ENCODE results near the gene PLD5. TPM values are rescaled to one million over a fixed set of nuclear protein-coding genes. Genes with fewer than 3 reads are reported as not detected.

PLD5 gene
- total RNA-seq = 10 to 100 TPM in 1 of 2 donors, under 1 TPM in 1; 0.55 to 11.0 TPM
- polyA plus RNA-seq (ENCODE audit: insufficient read length in 6 of 6) = under 1 TPM; 0.24 to 0.67 (median 0.45) TPM
- long read RNA-seq, donor 1 = 0 reads
- long read RNA-seq, donor 2 = 0 reads
- long read RNA-seq, donor 3 = 0 reads
- long read RNA-seq, donor 4 = 0 reads
- long read RNA-seq, donor 5 = 0 reads
- long read RNA-seq, donor 6 = 0 reads
- long read RNA-seq, donor 7 = 0 reads
- long read RNA-seq, donor 8 = 0 reads
- long read RNA-seq, donor 9 = 0 reads
- long read RNA-seq, donor 10 = 0 reads
- long read RNA-seq, donor 11 = 0 reads
- long read RNA-seq, donor 12 = 0 reads

DNA sequence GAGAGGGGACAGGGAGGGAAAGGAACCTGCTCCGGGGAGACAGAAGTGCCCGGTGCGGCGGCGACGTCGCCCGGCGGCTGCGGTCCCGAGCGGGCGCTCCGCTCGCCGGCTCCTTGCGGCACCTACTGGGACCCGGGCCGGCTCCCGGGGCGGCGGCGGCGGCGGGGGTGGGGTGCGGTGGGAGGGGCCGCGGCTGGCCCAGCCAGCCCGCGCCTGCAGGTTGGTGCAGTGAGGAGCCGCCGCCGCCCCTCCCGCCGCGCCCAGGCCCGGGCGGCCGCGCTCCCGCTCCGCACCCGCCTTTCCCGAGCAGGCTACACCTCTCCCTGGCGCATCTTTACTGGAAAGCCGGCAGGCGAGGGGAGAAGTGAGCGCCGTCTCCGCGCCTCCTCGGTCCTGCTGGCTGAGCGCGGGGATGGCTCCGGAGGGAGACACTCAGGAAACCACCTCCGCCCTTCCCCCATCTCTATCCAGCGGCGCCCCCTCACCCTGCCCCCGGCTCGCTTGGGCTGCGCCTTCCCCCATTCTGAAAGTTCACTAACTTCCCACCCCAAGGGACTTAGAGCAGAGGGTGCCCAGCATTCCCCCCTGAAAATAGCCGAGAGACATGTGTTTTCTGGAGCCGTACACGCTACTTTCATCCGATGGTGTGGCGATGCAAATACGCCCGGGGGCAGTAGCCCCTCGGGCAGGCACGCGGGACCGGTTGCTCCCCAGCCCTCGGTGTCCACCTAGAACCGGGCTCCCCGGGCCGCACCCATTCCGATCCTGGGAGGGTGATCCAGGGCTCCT lies at the start of gene PLD5:
Gene PLD5, minus strand, starts transcription at position 127 of the 789 bp plus-strand sequence.
- Histone ChIP-seq H3K27ac (no peak within 1 kb of the TSS), H3K36me3 (no peaks in the 10 kb centered on the region), H3K27me3 (peaks cover 38 to 82% of the 10 kb centered on the region in 2 donors), H3K4me3 (peak within 1 kb of the TSS; percentile 21 to 27), H3K4me1 (peaks cover 3 to 13% of the 10 kb centered on the region in 2 donors), H3K9me3 (no peaks in the 10 kb centered on the region)
- ATAC-seq (peak; percentile 82), DNase-seq (peak in 2 of 4 donors; percentile 35 to 67)
- intact Hi-C loops (cut with DNase I) = no loop called here
- TF ChIP-seq, protein P1, sequence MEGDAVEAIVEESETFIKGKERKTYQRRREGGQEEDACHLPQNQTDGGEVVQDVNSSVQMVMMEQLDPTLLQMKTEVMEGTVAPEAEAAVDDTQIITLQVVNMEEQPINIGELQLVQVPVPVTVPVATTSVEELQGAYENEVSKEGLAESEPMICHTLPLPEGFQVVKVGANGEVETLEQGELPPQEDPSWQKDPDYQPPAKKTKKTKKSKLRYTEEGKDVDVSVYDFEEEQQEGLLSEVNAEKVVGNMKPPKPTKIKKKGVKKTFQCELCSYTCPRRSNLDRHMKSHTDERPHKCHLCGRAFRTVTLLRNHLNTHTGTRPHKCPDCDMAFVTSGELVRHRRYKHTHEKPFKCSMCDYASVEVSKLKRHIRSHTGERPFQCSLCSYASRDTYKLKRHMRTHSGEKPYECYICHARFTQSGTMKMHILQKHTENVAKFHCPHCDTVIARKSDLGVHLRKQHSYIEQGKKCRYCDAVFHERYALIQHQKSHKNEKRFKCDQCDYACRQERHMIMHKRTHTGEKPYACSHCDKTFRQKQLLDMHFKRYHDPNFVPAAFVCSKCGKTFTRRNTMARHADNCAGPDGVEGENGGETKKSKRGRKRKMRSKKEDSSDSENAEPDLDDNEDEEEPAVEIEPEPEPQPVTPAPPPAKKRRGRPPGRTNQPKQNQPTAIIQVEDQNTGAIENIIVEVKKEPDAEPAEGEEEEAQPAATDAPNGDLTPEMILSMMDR (IDR thresholded peaks at IDR 0.05) = no peak

DNA sequence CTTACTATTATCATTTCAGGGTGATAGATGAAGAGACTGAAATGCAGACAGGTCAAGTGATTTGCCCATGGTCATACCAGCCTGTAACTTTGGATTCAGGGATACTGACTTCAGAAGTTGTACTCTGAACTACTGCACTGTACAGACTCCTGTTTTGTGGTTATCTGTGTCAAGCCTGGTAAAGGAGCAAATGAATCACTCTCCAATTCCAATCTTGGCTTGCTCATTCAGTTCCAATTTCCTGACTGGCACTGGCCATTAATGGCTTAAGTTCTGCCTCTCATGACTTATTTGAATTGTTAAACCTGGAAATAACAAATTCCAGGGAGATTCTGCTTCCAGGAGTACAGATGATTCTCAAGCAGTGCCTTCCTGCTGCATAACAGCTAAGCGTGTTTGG lies 45.4 kb upstream of the PLD5 start:
- TF ChIP-seq, protein P1 (IDR thresholded peaks at IDR 0.05) = no peak
- intact Hi-C loops (cut with DNase I) = no loop called here

DNA sequence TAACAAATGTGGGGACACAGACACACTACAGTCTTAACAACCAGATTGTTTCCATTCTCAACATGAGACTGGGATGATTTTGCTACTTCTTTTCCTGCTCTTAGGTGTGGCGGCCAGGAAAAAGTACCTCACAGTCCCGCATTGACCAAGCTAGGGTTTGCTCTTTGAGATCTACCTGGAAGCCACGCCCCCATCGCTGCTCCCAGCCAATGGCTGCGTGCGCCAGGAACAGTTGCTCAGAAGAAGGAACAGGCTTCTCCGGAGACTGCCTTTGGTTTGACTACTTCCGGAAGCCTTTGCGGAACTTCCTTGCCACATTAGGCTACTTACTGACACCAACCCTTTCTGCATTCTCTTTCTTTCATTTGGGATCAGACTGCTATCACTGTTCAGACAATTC lies 44.2 kb upstream of the PLD5 start:
- no peaks in the 10 kb centered on the region for H3K36me3 ChIP-seq
- intact Hi-C loops (cut with DNase I) = no loop called here
- no peaks in the 10 kb centered on the region for H3K4me1 ChIP-seq
- no peaks in the 10 kb centered on the region for H3K27me3 ChIP-seq
- H3K27ac ChIP-seq = no peak overlapping the region
- no peak overlapping the region for H3K4me3 ChIP-seq
- ATAC-seq (no peak), DNase-seq (no peak)
- TF ChIP-seq, protein P1 (IDR thresholded peaks at IDR 0.05) = no peak
- no peaks in the 10 kb centered on the region for H3K9me3 ChIP-seq

More for the DNA sequence above, 45.4 kb upstream of the PLD5 start:
- ATAC-seq = no peak
- no peak overlapping the region for H3K4me3 ChIP-seq
- no peaks in the 10 kb centered on the region for H3K4me1 ChIP-seq
- DNase-seq = no peak
- H3K9me3 ChIP-seq = no peaks in the 10 kb centered on the region
- no peaks in the 10 kb centered on the region for H3K27me3 ChIP-seq
- no peak overlapping the region for H3K27ac ChIP-seq
- no peaks in the 10 kb centered on the region for H3K36me3 ChIP-seq

DNA sequence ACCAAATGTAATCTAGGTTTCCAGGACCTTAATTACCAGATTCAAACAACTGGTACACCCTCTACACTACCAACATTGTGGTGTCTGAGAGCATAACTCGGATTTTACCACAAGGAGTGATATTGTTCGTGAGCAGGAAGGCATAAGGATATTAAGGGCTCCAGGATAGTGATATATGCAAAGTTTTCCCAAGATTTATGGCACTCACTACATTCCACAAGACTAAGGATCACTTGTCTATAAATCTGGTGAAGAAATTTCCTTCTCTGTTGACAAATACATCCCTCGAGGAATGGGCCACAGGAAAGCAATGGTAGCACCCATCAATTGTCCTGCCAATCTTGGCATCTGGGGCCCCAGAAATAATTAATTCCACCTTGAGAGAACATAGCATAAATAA lies 43.1 kb upstream of the PLD5 start:
- Histone ChIP-seq H3K4me1 (no peaks in the 10 kb centered on the region), H3K27me3 (no peaks in the 10 kb centered on the region), H3K9me3 (no peaks in the 10 kb centered on the region), H3K36me3 (no peaks in the 10 kb centered on the region), H3K27ac (no peak overlapping the region), H3K4me3 (no peak overlapping the region)
- intact Hi-C loops (cut with DNase I) = no loop called here
- DNase-seq (no peak), ATAC-seq (no peak)
- TF ChIP-seq, protein P1 (IDR thresholded peaks at IDR 0.05) = no peak

DNA sequence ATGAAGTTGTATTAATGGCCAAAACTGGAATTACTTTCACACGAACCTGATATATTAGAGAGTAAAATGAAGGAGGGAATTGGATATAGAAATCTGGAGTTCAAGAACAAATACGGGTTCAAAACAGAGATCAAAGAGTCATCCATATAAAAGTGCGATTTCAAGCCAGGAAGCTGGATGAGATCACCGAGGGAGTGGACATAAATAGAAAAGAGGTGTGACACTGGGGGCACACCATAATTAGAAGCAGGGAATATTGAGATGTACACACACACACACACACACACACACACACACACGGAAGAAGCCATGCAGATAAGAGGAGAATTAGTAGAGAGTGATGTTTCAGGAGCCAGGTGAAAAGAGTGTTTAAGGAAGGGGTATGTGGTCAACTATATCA lies 32.3 kb upstream of the PLD5 start:
- Histone ChIP-seq H3K4me3 (no peak overlapping the region), H3K4me1 (no peaks in the 10 kb centered on the region), H3K9me3 (no peaks in the 10 kb centered on the region), H3K27ac (no peak overlapping the region), H3K27me3 (no peaks in the 10 kb centered on the region), H3K36me3 (no peaks in the 10 kb centered on the region)
- intact Hi-C loops (cut with DNase I) = no loop called here
- ATAC-seq = no peak
- no peak for DNase-seq
- TF ChIP-seq, protein P1 (IDR thresholded peaks at IDR 0.05) = no peak

Measured in left lung (tissue), 14 donors.